ENCODE data around the gene PLPP4. TPM values are rescaled to one million over a fixed set of nuclear protein-coding genes. Genes with fewer than 3 reads are reported as not detected.

Gene PLPP4
- total and polyA plus RNA-seq, 2 donors (not counting 3 experiments of a cell fraction or from before 2014, with no cell fraction given): 15.5 to 36.4 TPM

DNA sequence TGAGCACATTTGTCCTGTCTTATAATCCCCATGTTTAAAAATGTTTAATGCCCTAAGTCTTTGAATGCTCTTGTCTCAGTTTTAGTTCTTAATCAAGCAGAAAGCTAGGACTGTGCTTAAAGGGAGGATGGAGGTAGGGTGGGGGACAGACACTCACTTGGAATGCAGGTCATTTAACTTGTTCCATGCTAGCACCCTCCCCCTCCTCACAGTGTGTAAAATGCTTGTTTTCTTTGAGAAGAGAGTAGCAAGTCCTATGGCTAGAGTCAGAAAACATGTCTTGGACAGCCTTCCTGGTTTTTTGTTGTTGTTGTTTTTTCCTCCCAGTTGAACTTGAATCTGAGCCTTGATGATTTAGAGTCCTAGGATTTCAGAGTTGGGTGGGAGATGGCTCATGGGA lies 114.2 kb downstream of the PLPP4 start:
- Histone ChIP-seq H3K4me3 (replicated peaks in 1 of 3; ENCODE audit: insufficient read depth in 1 of 3, low read depth in 1 of 3, low read length in 3 of 3) (no peak overlapping the region), H3K27me3 (ENCODE audit: control insufficient read depth in 2 of 2, insufficient read depth in 2 of 2, low read length in 2 of 2) (no peaks in the 10 kb centered on the region), H3K9me3 (replicated peaks; ENCODE audit: control insufficient read depth, insufficient read depth, low read length) (no peaks in the 10 kb centered on the region), H4K20me1 (replicated peaks; ENCODE audit: control insufficient read depth, extremely low read depth, insufficient read depth, low read length) (no peaks in the 10 kb centered on the region), H3K4me2 (ENCODE audit: insufficient read depth, low read length) (no peak overlapping the region), H3K4me1 (ENCODE audit: control insufficient read depth, extremely low read depth, insufficient read depth, low read length) (no peaks in the 10 kb centered on the region), H3K79me2 (ENCODE audit: control insufficient read depth, insufficient read depth, low read length) (no peaks in the 10 kb centered on the region), H3K36me3 (ENCODE audit: control insufficient read depth in 2 of 2, extremely low read depth in 1 of 2, insufficient read depth in 2 of 2, low read length in 2 of 2) (peaks cover 0 to 3% of the 10 kb centered on the region in 2 experiments), H3K9ac (replicated peaks; ENCODE audit: extremely low read depth, insufficient read depth, low read length) (no peak overlapping the region), H3K9me1 (replicated peaks; ENCODE audit: control insufficient read depth, extremely low read depth, insufficient read depth, low read length) (no peaks in the 10 kb centered on the region), H2AFZ (ENCODE audit: low read depth, low read length) (no peak overlapping the region), H3K27ac (ENCODE audit: insufficient read depth, low read depth, low read length) (no peak overlapping the region)
- FAIRE-seq (peak; percentile 54), DNase-seq (ENCODE audit: low read depth, low spot score) (no peak)
- dilution Hi-C loops (cut with MboI; ENCODE audit: extremely low pct_ligation_motif_present, low sequenced_read_pairs) (no loop called here), intact Hi-C loops (cut with micrococcal nuclease) (no loop called here)
- CTCF ChIA-PET: no interaction called here
- no TSS peak for BruUV-seq (replicated peaks)
- POLR2A ChIA-PET: no interaction called here
- TF ChIP-seq, protein P1, sequence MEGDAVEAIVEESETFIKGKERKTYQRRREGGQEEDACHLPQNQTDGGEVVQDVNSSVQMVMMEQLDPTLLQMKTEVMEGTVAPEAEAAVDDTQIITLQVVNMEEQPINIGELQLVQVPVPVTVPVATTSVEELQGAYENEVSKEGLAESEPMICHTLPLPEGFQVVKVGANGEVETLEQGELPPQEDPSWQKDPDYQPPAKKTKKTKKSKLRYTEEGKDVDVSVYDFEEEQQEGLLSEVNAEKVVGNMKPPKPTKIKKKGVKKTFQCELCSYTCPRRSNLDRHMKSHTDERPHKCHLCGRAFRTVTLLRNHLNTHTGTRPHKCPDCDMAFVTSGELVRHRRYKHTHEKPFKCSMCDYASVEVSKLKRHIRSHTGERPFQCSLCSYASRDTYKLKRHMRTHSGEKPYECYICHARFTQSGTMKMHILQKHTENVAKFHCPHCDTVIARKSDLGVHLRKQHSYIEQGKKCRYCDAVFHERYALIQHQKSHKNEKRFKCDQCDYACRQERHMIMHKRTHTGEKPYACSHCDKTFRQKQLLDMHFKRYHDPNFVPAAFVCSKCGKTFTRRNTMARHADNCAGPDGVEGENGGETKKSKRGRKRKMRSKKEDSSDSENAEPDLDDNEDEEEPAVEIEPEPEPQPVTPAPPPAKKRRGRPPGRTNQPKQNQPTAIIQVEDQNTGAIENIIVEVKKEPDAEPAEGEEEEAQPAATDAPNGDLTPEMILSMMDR (IDR thresholded peaks at IDR 0.05; ENCODE audit: extremely low read depth in 1 of 2, insufficient read depth in 1 of 2, low read depth in 1 of 2, low read length in 2 of 2): no peak
- TF ChIP-seq, protein P2, sequence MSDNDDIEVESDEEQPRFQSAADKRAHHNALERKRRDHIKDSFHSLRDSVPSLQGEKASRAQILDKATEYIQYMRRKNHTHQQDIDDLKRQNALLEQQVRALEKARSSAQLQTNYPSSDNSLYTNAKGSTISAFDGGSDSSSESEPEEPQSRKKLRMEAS (IDR thresholded peaks at IDR 0.05; ENCODE audit: insufficient read depth, insufficient read length): no peak
- TF ChIP-seq EZH2 (IDR thresholded peaks at IDR 0.05; ENCODE audit: borderline replicate concordance, low read depth, low read length, severe bottlenecking) (no peak), MYC (IDR thresholded peaks at IDR 0.05; ENCODE audit: low read depth, low read length) (no peak)

DNA sequence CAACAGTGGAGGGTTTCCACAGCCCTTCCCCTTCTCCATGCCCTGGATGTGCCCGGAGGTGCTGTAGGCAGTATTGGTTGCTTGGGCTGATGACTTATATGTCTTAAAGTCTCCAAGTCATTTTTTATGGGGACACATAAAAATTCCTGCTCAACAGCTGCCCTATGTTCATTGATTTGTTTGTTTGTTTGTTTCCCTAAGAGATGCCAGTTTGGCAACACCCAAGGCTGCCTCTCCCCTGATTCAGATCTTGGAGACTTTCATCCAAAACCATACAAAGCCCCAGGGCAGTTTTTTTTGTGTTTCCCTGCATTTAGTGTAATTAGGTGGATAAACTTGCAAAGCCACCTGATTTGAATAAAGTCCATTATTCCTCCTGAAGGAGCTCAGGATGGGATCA lies 115.3 kb downstream of the PLPP4 start:
- TF ChIP-seq POLR2AphosphoS5 (IDR thresholded peaks at IDR 0.05; ENCODE audit: insufficient read depth, low read depth, low read length) (no peak), POLR2A (IDR thresholded peaks at IDR 0.05; ENCODE audit: low read depth, low read length) (no peak), EZH2 (IDR thresholded peaks at IDR 0.05; ENCODE audit: borderline replicate concordance, low read depth, low read length, severe bottlenecking) (no peak), JUN (IDR thresholded peaks at IDR 0.05; ENCODE audit: borderline replicate concordance, insufficient read depth, insufficient read length, low read depth) (no peak), GATA2 (IDR thresholded peaks at IDR 0.05; ENCODE audit: insufficient read depth, insufficient read length, low read depth, low read length) (no peak), MYC (IDR thresholded peaks at IDR 0.05; ENCODE audit: low read depth, low read length) (no peak), FOS (IDR thresholded peaks at IDR 0.05; ENCODE audit: borderline replicate concordance, insufficient read depth, low read length) (no peak)
- TF ChIP-seq, protein P2 (IDR thresholded peaks at IDR 0.05; ENCODE audit: insufficient read depth, insufficient read length): no peak
- TF ChIP-seq, protein P1 (IDR thresholded peaks at IDR 0.05; ENCODE audit: extremely low read depth in 1 of 2, insufficient read depth in 1 of 2, low read depth in 1 of 2, low read length in 2 of 2): no peak
- CTCF ChIA-PET: no interaction called here
- Histone ChIP-seq H3K4me3 (replicated peaks in 1 of 3; ENCODE audit: insufficient read depth in 1 of 3, low read depth in 1 of 3, low read length in 3 of 3) (no peak overlapping the region), H4K20me1 (replicated peaks; ENCODE audit: control insufficient read depth, extremely low read depth, insufficient read depth, low read length) (no peaks in the 10 kb centered on the region), H3K4me1 (ENCODE audit: control insufficient read depth, extremely low read depth, insufficient read depth, low read length) (no peaks in the 10 kb centered on the region), H3K4me2 (ENCODE audit: insufficient read depth, low read length) (no peak overlapping the region), H2AFZ (ENCODE audit: low read depth, low read length) (no peak overlapping the region), H3K27me3 (ENCODE audit: control insufficient read depth in 2 of 2, insufficient read depth in 2 of 2, low read length in 2 of 2) (no peaks in the 10 kb centered on the region), H3K27ac (ENCODE audit: insufficient read depth, low read depth, low read length) (no peak overlapping the region), H3K36me3 (ENCODE audit: control insufficient read depth in 2 of 2, extremely low read depth in 1 of 2, insufficient read depth in 2 of 2, low read length in 2 of 2) (peaks cover 0 to 3% of the 10 kb centered on the region in 2 experiments), H3K9ac (replicated peaks; ENCODE audit: extremely low read depth, insufficient read depth, low read length) (no peak overlapping the region), H3K79me2 (ENCODE audit: control insufficient read depth, insufficient read depth, low read length) (no peaks in the 10 kb centered on the region), H3K9me3 (replicated peaks; ENCODE audit: control insufficient read depth, insufficient read depth, low read length) (no peaks in the 10 kb centered on the region), H3K9me1 (replicated peaks; ENCODE audit: control insufficient read depth, extremely low read depth, insufficient read depth, low read length) (no peaks in the 10 kb centered on the region)
- POLR2A ChIA-PET: no interaction called here
- FAIRE-seq (no peak), DNase-seq (ENCODE audit: low read depth, low spot score) (no peak)
- dilution Hi-C loops (cut with MboI; ENCODE audit: extremely low pct_ligation_motif_present, low sequenced_read_pairs) (no loop called here), intact Hi-C loops (cut with micrococcal nuclease) (no loop called here)
- BruUV-seq (replicated peaks): no TSS peak
